ENCODE data around the gene HVCN1.

DNA sequence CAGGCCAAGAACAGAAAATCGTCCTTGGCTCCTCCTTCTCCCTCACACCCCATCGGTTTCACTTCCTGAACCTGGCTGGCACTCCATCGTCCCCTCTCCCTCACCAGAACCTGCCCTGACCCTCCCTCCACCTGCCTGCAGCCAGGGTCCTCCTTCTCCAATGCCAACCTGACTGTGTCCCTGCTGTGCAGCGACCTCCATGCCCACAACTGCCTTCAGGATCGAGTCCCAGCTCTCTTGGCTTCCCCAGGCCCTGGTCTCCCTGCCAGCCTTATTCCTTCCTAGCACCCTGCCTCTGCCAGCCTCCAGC is 19.8 kb downstream of the HVCN1 start:
- TF ChIP-seq CTCF (IDR thresholded peaks at IDR 0.05; ENCODE audit: low read length) (no peak), EZH2 (IDR thresholded peaks at IDR 0.05; ENCODE audit: borderline replicate concordance, low read length) (no peak)
